HCEC 1CT (cell line): Measurements from ENCODE around the gene ABLIM3.

ENCODE experiments used
- DNase-seq: peaks from one replicate; pipeline ENCODE4 v3.0.0-alpha.2; 2017

The ABLIM3 gene

DNA sequence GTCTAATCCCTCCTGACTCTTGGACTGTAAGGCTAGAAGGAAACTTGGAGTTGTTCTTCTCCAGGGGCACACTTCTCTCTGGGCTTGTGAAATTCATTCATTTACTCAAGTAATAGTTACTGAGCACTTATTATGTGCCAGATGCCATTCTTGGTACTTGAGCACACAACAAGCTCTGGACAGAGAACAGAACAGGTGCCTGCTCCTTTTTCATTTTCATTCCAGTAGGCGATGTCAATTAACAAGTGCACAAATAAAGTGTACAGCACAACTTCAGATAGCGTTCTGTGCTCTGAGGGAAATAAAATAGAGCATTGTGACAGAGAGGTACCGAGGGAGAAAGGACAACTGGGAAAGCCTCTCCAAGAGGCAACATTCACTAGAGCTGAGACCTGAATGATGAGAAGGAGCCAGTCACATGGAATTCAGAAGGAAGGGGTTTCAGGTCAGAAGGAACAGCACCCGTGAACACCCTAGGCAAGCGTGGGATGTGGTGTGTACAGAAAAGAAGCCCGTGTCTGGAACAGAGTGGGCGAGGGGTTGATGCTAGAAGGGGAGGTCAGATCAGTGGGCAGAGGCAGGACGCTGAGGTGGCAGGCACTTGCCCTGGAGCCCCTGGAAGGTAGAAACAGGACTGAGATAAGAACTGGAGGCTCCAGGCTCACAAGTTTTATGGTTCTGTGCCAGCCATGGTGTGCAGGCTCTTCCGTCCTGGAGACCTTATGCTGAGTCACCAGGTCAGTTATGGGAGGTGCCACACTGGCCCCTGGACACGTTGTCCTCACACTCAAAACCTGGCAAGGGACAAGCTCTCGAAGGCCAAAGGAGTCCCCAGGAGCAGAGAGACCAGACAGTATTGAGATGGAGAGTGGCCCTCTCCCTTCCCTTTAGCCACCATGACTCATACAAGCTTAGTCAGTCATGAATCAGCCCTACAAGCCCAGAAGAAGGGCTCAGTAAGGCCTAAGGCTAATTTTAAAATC lies 7.2 kb upstream of the ABLIM3 start:
- peak; percentile 94 for DNase-seq

DNA sequence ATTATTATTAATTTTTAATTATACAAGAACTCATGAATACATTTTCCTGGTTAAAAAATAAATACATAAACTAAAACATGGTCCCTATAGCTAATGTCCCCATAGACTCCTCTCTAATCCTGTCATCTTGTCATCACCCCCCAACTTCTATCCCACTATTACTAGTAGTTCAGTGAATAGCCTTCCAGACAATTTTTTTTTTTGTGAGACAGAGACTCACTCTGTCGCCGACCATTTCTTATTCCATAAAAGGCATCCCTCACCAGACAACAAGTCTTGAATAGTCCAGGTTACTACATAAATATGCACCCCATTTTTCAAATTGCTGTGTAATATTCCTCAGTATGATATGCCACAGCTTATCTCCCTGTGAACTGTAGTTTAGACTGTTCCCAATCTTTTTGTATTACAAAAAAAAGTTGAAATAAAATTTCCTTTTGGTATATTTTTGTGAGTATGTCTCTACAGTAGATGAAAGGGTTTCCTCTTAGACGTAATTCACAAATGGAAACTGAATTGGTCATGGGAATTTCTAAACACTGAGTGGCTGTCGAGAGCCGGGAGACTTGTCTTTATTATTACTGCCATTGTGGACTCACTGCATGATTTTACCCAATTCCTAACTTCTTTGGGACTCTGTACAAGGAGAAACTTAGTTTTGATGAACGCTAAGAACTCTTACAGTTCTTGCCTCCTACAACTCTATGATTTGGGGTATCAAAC lies 6.4 kb upstream of the ABLIM3 start:
- DNase-seq, result no peak

DNA sequence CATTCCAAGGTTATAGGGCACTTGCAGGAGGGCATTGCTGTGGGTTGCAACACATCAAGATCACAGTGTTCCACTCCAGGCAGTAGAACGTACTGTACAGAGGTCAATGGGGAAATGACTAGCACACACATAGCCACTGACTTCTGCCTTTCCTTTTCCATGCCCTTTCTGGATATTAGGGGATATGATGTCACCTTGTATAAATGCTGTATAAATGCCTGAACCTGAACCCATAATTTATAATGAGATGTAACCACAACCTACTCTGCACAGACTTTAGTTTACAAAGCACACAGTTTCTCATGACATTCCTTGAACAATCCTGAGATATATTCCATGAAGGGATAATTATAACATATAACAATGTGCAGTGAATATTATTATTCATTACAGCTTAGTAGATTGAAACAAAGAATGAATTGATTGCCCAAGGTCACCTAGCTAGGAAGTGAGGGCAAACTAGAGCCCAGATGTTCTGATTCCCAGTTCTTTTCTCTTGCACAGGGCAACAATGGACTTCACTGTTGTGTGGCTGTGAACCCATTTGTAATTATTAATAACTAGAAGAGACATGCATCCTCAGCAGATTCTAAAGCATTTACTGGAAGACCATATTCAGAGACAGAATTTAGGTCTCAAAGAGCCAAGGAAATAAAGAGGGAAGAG lies 5.6 kb upstream of the ABLIM3 start:
- DNase-seq, result peak; percentile 97

DNA sequence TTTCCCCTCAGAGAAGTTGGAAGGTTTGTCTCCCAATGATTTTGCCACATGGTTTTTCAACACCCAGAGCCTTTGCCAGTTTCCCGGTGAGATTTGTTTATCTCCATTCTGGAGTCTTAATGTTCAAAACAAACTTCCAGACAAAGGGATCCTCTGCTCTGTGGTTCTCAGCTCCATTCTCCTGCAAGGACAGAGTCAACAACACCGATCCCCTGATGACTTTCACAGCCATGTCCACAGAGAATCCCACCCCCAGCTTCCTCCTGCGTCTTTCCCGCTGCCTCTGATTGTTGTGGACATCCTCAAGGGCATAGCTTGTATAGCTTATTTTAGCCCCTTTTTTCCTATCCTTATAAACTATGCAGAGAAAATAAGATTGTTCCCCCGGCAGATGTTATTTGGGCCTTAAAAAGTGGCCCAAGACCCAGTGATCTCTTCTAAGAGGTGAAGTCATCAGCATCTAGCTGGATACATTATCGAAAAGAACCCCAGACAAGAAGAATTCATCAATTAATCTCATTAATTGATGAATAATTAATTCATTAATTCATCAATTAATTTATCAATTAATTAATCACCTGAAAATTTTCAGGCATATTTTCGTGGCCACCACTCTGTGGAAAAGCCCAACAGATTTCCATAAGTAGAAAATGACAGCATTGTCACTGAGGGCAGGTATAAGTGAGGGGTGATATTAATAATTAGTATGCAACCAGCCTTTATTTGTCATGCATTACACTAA lies 2.9 kb upstream of the ABLIM3 start:
- DNase-seq, result no peak

DNA sequence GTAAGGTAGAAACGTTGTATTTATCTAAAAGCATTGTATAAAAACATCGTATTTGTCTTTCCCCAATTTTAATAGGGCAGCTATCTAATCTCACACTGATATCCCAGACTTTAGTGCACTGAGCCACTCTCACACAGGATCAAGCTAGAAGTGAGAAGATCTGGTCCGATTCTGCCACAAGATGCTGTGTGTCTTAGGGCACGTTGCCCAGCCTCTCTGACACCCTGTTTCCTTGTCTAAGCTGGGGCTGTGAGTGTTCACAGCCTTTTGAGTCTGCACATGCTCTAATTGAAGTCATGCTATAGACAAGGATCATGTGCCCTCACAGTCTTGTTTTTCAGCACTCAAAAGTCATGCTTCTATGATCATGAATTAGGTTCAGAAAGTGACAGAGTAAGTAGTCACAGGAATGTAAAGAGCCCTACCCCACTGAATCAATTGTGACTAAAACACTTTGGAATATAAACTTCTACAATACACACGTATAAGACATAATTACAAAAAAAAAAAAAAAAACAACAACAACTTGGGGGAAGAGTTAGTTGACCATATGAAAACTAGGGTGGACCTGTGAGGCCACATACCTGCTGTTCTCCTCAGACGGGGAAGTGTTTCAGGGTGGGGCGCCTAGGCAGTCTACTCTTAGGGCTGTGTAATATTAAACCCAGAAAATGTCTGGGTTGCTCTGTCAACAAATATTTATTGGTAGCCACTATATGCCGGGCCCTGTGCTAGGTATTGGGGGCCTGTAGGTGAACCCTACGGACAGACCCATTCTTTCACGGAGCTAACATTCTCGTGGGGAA lies 893 bp upstream of the ABLIM3 start:
- DNase-seq, result no peak

DNA sequence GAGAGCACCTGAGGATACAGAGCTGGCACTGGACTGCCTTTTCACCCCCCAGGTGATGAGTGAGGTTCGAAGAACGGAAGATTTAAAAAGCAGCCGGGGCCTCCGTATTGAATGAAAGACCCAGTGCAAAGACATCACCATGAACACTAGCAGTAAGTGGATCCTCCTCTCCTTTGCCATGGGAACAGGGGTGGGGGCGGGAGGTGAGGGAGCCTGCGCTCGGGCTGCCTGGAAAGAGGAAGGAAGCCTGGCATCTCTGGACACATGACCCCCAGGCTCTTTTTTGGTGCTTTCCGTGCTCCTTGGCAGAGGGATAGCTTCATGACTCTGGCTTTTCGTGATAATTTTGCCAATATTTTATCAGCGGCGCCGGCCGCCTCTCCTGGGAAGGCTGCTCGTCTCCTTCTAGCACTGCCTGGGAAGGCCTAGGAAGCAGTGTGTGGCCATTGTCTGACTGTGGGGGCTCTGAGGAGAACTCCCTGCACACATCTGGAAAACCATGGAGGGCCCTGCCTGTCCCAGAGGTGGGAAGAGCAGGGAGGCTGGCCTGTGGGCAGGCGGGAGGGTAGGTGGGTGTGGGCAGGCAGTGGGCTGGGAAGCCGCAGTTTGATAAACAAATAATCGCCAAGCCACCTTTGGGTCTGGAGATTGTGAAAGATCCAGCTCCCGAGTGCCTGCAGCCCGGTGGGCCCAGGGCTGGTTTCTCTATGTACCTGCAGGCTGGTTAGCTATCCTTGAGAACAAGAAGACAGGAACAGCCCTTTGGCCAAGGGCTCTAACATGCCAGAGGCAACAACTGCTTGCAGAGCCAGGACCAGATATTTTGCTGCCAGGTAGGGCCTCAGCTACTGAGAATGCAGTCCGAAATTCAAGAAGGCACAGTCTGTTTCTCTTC lies 911 bp downstream of the ABLIM3 start:
- peak; percentile 41 for DNase-seq

DNA sequence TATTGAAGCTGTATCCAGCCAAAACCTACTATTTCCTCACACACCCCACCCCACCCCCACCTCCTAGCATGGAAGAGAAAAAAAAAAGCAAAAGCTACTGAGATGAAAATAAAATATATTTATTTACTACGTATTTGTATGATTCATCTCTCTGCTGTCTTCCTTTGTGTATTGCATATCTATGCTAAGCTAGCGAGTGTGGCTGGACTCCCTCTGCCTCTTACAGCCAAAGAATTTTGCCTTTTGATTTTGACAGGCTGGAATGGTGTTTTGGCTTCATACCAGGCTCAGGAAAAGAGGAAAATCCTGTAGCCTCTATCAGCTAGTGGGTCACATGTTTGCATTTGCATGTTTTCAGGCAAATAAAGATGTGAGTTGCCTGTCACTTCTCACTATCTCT lies 2.2 kb downstream of the ABLIM3 start:
- peak; percentile 82 for DNase-seq

DNA sequence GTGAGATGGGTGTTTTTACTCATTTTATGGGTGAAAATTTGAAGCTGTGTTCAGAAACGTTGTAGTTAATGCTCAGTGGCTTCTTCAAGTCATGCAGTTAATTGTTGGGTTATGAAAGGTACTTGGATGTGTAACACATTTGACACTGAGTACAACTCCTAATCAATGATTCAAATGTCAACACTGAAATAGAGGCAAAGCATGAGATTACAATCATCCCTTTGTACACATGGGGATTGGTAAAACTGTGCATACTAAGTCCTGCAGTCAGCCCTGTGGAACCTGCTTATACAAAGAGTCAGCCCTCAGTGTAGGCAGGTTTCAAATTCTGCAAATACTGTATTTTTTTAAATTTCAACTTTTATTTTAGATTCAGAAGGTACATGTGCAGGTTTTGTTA lies 3.3 kb downstream of the ABLIM3 start:
- DNase-seq, result no peak

DNA sequence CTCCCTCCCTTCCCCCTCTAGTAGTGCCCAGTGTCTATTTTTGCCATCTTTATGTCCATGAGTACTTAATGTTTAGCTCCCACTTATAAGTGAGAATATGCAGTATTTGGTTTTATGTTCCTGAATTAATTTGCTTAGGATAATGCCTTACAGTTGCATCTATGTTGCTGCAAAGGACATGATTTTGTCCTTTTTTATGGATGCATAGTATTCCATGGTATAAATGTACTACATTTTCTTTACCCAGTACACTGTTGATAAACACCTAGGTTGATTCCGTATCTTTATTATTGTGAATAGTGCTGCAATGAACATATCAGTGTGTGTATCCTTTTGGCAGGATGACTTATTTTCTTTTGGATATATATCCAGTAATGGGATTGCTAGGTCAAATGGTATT lies 3.8 kb downstream of the ABLIM3 start:
- DNase-seq, result no peak

DNA sequence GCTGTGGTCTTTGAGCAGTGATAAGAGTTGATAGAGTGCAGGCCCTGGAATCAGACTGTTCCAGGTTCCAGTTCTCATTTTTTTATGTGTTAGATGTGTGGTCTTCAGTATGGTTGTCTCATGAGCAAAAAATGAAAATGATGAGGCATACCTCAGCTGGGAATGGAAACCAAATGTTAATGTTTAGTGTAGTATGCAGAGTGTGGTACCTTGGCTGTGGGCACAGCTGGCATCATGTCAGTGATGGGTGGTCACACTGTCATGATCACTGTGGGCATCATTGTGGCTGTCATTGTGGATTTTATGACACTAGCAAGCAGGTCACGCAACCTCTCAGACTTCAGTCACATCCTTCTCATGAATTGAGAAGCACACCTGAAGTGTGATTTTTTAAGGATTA lies 6.4 kb downstream of the ABLIM3 start:
- DNase-seq, result no peak

DNA sequence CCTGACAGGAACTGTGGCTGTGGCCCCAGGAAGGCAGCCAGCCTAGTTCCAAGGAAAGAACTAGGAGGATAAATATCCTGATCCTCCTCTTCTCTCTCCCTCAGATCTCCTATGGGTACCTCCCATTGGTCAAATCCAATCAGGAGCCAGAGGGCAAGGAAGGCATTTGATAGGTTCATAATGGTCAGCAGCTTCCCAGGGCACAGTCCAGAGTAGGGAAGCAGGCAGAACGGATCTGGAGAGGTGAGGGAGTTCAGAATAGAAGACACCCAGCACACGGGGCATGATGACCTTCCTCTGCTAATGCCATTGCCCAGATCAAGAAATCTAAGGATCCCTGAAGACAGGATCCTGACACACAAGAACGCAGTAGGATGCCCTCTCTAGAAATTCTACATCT lies 8.6 kb downstream of the ABLIM3 start:
- DNase-seq, result no peak

DNA sequence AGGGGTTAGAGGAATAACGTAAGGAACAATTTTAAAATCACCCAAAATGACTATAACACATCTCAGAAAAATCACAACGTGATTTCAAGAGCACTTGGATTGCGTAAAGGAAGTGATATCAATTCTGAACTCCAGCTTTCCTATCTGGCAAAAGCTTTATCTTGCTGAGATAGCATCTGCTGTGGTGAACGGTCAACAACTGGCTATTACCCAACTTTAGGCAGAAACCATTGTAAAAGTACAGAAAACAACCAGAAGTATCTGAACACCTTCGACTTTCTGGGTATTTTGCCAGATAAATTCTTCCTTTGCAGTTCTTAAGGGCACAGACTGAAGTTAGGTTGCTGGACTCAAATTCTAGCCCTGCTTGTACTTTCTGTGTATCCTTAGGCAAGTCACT lies 9.2 kb downstream of the ABLIM3 start:
- no peak for DNase-seq

DNA sequence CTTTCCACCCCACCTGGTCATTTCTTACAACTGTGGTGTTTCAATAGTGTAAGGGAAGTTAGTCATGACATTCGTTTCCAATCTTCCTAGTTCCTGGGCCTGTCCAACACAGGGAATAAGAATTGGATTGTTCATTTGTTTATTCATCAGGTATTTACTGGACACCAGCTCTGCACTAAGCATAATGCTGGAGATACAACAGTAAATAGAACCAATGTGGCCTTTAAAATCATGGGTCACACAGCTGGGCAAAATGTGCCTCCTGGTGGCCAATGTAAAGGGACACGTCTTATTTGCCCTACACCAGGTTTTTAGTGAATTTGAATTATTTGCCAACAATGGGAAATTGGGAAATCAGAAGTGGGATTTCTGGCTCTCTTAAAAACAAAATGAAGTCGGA lies 10.4 kb downstream of the ABLIM3 start:
- DNase-seq, result peak; percentile 63

DNA sequence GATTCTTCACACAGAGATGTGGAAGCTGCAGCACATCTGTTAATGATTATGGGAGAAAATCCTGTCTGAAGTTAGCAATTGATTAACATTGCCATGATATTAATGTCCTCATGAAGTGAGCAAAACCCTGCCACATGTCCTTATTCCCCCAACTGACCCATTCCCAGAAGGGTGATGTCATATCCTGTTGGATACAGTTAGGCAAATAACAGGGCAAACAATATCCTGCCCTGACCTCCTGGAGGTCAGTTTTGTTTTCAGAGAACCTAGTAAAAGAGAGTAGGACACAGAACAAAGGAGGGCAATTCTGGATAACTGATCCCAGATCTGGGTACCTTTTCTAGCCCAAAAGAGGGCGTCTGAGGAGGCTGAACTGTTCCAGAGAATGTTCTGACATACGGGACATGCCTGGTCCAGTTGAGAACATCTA lies 11.0 kb downstream of the ABLIM3 start:
- DNase-seq, result peak; percentile 74

DNA sequence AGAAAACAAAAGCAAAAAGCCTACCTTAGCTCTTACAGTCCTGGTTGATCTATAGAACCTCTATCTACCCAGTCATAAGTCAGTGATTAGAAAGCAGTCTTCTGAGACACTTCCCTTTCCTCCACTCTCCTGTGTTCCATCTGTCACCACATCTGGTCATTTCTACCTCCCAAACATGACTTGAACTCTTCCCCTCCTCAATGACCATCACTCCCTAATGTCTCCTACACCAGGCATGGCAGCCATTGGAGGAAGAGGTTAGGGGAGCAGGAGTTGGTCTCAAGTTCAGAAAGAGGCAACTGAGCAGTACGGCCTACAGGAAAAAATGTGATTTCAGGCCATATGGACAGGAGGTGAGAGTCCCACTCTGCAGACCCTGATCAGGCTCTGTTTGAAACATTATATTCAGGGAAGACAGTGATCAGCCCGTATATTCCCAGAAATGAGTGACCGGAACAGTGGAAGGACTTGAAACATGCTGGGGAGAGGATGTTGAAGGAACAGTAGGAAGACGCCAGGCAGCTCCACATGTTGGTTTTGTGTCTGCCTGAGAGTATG lies 12.0 kb downstream of the ABLIM3 start:
- DNase-seq, result no peak

DNA sequence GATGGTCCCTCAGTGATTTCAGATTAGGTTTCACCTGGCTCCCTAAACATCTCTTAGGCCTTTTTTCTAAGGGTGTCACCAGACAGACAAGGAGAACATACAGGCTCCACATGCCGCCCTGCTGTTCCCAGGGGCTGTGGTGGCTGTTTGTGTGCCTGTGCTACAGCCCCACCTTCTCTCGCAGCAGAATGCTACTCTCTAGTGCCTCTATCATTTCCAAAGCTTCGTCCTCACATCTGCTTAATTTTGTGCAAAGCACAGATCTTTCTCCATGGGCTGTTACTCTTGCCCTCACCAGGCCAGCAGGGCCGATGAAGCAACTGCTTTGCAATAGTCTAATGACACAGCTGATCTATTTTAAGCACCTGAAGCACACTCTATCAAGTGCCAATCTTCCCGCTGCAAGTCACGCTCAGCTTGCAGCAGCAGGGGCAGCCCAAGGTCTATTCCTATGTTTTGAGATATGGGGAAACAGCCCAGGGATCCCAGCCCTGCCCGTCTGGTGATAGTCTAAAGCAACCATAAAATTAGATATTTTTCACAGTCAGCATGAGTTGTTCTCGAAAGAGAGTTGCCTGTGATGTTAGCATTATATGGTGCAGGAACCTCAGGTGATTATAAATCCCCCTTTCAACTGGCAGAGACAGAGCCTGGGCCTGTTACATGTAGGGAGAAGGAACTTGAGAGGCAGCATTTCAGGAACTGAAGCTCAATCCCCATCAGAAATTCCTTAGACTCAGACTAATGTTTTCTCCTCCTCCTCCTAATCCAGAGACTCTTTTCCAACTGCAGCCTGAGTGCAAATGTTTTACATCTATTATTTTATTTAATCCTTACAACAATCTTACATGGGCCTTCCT lies 12.7 kb downstream of the ABLIM3 start:
- no peak for DNase-seq

DNA sequence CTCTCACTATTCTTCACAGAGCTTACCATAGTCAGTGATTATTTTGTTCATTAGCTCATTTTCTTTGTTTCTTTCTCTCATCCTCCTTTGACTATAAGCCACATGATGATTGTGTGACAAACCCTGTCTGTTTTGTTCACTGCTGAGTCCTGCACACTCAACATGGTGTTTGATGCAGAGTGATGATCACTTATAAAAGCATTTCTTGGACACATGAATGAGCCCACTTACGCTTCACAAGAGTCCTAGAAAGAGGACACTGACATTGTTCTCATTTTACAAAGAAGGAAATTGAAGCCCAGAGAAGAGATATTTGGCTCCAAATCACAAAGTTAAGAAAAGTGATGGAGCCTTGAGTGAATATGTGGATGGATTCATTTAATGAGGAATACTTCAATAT lies 13.4 kb downstream of the ABLIM3 start:
- no peak for DNase-seq

DNA sequence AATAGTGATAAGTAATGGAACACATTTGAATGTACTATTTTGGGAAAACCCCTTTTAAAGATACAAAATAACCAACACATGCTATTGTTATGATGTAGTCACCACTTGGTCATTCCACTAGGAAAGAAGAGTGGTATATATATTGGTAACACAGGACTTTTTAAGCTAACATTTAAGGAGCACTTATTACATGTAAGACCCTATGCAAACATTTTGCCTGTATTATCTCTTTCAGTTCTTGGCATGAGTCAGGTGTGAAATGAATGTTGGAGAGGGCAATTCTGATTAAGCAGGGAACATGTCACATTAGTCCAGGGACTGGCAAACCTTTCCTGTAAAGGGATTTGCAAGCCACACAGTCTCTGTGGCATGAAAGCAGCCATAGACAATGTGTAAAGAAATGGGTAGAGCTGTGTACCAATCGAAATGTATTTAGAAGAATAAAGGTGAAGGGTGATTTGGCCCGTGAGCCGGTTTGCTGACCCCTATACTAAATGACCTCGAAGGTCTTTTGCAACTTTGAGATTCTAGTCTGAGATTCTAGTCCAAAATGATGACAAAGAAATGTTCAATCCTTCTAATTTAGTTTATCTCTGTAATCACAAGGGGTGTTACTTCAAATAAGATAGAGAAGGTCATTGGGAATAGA lies 15.3 kb downstream of the ABLIM3 start:
- DNase-seq, result no peak

DNA sequence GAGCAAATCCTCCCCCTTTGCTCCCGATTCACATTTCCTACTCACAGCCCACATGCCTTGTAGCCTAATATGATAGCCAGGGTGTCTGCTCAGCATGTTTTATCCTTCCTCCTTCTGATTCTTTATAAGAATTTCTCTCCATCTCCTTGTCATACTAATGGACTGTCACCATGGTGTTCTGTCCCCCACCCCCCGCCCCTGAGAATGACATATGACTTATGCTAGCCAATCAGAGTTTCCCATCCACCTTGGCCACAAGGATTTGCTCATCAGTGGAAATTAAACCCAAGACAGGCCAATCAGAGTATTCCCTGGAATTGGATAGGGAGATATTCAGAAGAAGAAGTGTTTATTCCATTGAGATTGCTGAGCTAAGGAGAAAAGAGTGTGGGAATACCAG lies 16.0 kb downstream of the ABLIM3 start:
- DNase-seq, result no peak
